GM20000 (cell line): ENCODE measurements around the gene APC2.

Experiments
- DNase-seq: peaks from one replicate; pipeline ENCODE4 v3.0.0; 2012; ENCODE audit warnings: low spot score
- CTCF ChIP-seq: IDR thresholded peaks from 2 replicates; pipeline ENCODE4 v1.5.1; 2012; ENCODE audit warnings: mild to moderate bottlenecking, control low read depth; ENCODE audit errors: extremely low read depth, missing control alignments

Gene APC2

GRCh38 chr19:1478934-1479707 lies 29.2 kb downstream of the APC2 start, which contains the start of gene C19orf25:
Gene C19orf25 (minus strand): TSS chr19:1479215. CDS start chr19:1478903, 312 bp downstream.
- DNase-seq, result peak; percentile 99
- TF ChIP-seq CTCF, result no peak

- no peak for DNase-seq
- no peak for TF ChIP-seq CTCF
These were observed 31.4 kb downstream of the APC2 start for GRCh38 chr19:1481224-1481892.

GRCh38 chr19:1481893-1482360 lies 32.0 kb downstream of the APC2 start:
- no peak for TF ChIP-seq CTCF
- DNase-seq, result no peak

- no peak for TF ChIP-seq CTCF
- no peak for DNase-seq
These were observed 32.6 kb downstream of the APC2 start for GRCh38 chr19:1482361-1483130.

- no peak for DNase-seq
- TF ChIP-seq CTCF, result no peak
These were observed 33.4 kb downstream of the APC2 start for GRCh38 chr19:1483131-1483978.

GRCh38 chr19:1483979-1484428 lies 34.1 kb downstream of the APC2 start:
- no peak for DNase-seq
- no peak for TF ChIP-seq CTCF
